Smooth muscle cell (in vitro differentiated cells): ENCODE data around the gene TAF6. TPM values are rescaled to one million over a fixed set of nuclear protein-coding genes. Genes with fewer than 3 reads are reported as not detected.
A peak's percentile ranks its signal among the peaks of the same experiment; 100 is the strongest.

Experiments used
- DNase-seq: peaks from one replicate; lab custom pipeline; 2025; ENCODE audit not compliant: unreplicated experiment; lab: John Stamatoyannopoulos, UW
- H2AFZ ChIP-seq: fragments of 200-600 bp; sonication (generic); 2 replicates; pipeline ENCODE4 v1.6.0; 2016; ENCODE audit warnings: antibody characterized with exemption, low read depth, mild to moderate bottlenecking
- H3F3A ChIP-seq: fragments of 200-600 bp; sonication (generic); 2 replicates; pipeline ENCODE4 v1.6.0; 2017; ENCODE audit warnings: antibody characterized with exemption, low read depth
- H3K27ac ChIP-seq: fragments of 200-600 bp; sonication (generic); 2 replicates; pipeline ENCODE4 v1.5.1; 2016; ENCODE audit warnings: low read depth, mild to moderate bottlenecking
- H3K27me3 ChIP-seq: fragments of 200-600 bp; sonication (generic); 2 replicates; pipeline ENCODE4 v1.6.1; 2016; ENCODE audit warnings: low read depth, mild to moderate bottlenecking
- H3K36me3 ChIP-seq: fragments of 200-600 bp; sonication (generic); 2 replicates; pipeline ENCODE4 v1.5.1; 2016; ENCODE audit warnings: low read depth
- H3K4me1 ChIP-seq: fragments of 200-600 bp; sonication (generic); 2 replicates; pipeline ENCODE4 v1.5.1; 2016; ENCODE audit warnings: low read depth
- H3K4me2 ChIP-seq: fragments of 200-600 bp; sonication (generic); 2 replicates; pipeline ENCODE4 v1.6.0; 2016; ENCODE audit warnings: mild to moderate bottlenecking
- H3K4me3 ChIP-seq: fragments of 200-600 bp; sonication (generic); 2 replicates; pipeline ENCODE4 v1.5.1; 2016; ENCODE audit warnings: mild to moderate bottlenecking
- H3K79me2 ChIP-seq: fragments of 200-600 bp; sonication (generic); 2 replicates; pipeline ENCODE4 v1.6.0; 2016; ENCODE audit warnings: low read depth, mild to moderate bottlenecking
- H3K9ac ChIP-seq: fragments of 200-600 bp; sonication (generic); 2 replicates; pipeline ENCODE4 v1.6.0; 2016; ENCODE audit warnings: low read depth
- H3K9me3 ChIP-seq: fragments of 200-600 bp; sonication (generic); replicated peaks from 2 replicates; pipeline ENCODE4 v1.5.1; 2016; ENCODE audit warnings: low read depth
- H4K20me1 ChIP-seq: fragments of 200-600 bp; sonication (generic); 2 replicates; pipeline ENCODE4 v1.6.0; 2016; ENCODE audit warnings: low read depth
- WGBS: methylation state at CpG from one replicate; pipeline ENCODE4 v1.1.7; 2016; ENCODE audit warnings: low lambda C conversion rate; 5-methylcytosine and 5-hydroxymethylcytosine counted together
- polyA plus RNA-seq: library from polyadenylated mRNA; unstranded; fragments of >200 nt; fragmentation: Nextera tagmentation; extraction: Ambion mirVana; gene quantifications from 2 replicates; pipeline ENCODE4 v1.2.1, GENCODE V29; 2016
- total RNA-seq: library from RNA; depleted of rRNA; stranded (reverse); fragments of >200 nt; gene quantifications from 2 replicates; pipeline ENCODE4 v1.2.3, GENCODE V29; 2014
- TF ChIP-seq, protein P1 (sequence below): fragments of 200-600 bp; sonication (generic); IDR thresholded peaks from 2 replicates; pipeline ENCODE4 v1.5.1; 2017; ENCODE audit warnings: borderline replicate concordance, mild to moderate bottlenecking, antibody characterized with exemption; ENCODE audit not compliant: insufficient read depth, poor library complexity, severe bottlenecking

The TAF6 gene
- total and polyA plus RNA-seq, 2 experiments from 2014 or later: 26.6 to 78.0 TPM

DNA sequence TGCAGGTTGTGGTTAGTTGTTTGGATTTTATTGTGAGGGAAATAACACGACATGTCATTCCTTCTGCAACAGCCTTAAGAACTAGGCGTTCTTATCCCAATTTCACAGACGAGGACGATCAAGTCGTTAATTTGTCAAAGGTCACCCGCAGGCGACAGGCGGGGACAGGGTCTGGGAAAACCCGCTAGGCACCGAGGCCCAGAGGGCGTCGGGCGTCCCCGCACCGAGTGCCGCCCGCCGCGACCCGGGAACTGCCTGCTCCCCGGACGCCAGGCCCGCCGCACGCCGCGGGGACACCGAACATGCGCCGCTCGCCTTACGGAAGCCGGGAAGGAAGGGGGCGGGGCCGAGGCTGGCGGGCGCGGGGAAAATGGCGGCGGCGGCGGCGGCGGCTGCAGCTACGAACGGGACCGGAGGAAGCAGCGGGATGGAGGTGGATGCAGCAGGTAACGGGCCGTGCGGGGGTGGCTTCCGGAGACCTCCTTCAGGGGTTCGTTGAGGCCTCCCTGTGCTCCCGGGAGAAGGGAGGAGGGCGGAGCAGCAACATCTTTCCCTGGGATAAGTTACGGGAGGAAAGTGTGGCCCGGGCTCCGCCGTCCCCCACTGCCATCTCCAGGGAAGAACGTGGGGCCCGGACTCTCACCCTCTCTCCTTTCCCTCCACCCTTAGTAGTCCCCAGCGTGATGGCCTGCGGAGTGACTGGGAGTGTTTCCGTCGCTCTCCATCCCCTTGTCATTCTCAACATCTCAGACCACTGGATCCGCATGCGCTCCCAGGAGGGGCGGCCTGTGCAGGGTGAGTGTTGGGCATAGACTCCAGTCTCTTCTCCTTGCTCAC, 30.3 kb downstream of the TAF6 start, which contains the start of gene COPS6:
TSS of gene COPS6 (plus strand) at position 349 of the 837 bp plus-strand sequence. CDS start at position 371, 22 bp downstream.
- Histone ChIP-seq H4K20me1 (no peaks in the 10 kb centered on the region), H3K36me3 (no peaks in the 10 kb centered on the region), H3F3A (peaks cover 68% of the 10 kb centered on the region), H3K4me3 (peak within 1 kb of the TSS; percentile 72), H3K27ac (peak within 1 kb of the TSS; percentile 91), H2AFZ (peak within 1 kb of the TSS; percentile 71), H3K4me2 (peak within 1 kb of the TSS; percentile 88), H3K9me3 (no peaks in the 10 kb centered on the region), H3K79me2 (peaks cover 3% of the 10 kb centered on the region), H3K4me1 (peaks cover 9% of the 10 kb centered on the region), H3K9ac (peak within 1 kb of the TSS; percentile 74), H3K27me3 (no peaks in the 10 kb centered on the region)
- DNase-seq: peak; percentile 52
- WGBS: 1% methylated on average over 59 of the region's 68 CpGs
- TF ChIP-seq, protein P1, sequence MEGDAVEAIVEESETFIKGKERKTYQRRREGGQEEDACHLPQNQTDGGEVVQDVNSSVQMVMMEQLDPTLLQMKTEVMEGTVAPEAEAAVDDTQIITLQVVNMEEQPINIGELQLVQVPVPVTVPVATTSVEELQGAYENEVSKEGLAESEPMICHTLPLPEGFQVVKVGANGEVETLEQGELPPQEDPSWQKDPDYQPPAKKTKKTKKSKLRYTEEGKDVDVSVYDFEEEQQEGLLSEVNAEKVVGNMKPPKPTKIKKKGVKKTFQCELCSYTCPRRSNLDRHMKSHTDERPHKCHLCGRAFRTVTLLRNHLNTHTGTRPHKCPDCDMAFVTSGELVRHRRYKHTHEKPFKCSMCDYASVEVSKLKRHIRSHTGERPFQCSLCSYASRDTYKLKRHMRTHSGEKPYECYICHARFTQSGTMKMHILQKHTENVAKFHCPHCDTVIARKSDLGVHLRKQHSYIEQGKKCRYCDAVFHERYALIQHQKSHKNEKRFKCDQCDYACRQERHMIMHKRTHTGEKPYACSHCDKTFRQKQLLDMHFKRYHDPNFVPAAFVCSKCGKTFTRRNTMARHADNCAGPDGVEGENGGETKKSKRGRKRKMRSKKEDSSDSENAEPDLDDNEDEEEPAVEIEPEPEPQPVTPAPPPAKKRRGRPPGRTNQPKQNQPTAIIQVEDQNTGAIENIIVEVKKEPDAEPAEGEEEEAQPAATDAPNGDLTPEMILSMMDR: no peak

DNA sequence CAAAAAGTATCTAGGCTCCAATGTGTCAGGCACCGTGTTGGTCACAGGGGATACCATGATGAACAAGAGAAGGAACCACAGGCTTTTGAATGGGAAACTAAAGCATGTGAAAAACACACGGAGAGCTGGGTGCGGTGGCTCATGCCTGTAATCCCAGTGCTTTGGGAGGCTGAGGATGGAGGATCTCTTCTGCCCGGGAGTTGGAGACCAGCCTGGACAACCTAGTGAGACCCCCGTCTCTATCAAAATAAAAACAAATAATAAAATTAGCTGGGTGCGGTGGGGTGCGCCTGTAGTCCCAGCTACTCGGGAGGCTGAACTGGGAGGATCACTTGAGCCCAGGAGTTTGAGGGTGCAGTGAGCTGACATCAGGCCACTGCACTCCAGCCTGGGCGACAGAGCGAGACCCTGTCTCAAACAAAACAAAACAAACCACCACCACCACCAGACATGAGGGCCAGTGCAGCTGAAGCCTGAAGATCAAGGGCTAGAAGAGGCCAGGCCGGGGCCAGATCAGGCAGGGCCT, 31.0 kb downstream of the TAF6 start:
- Histone ChIP-seq H3K4me3 (peak overlapping the region; percentile 72), H2AFZ (peak overlapping the region; percentile 71), H3K4me2 (peak overlapping the region; percentile 88), H3K4me1 (peaks cover 9% of the 10 kb centered on the region), H3K27me3 (no peaks in the 10 kb centered on the region), H3K9me3 (no peaks in the 10 kb centered on the region), H3K79me2 (peaks cover 3% of the 10 kb centered on the region), H3K9ac (peak overlapping the region; percentile 74), H3F3A (peaks cover 66% of the 10 kb centered on the region), H3K27ac (peak overlapping the region; percentile 91), H4K20me1 (no peaks in the 10 kb centered on the region), H3K36me3 (no peaks in the 10 kb centered on the region)
- DNase-seq: no peak
- WGBS: 80% methylated on average over 11 of the region's 11 CpGs
- TF ChIP-seq, protein P1: no peak

DNA sequence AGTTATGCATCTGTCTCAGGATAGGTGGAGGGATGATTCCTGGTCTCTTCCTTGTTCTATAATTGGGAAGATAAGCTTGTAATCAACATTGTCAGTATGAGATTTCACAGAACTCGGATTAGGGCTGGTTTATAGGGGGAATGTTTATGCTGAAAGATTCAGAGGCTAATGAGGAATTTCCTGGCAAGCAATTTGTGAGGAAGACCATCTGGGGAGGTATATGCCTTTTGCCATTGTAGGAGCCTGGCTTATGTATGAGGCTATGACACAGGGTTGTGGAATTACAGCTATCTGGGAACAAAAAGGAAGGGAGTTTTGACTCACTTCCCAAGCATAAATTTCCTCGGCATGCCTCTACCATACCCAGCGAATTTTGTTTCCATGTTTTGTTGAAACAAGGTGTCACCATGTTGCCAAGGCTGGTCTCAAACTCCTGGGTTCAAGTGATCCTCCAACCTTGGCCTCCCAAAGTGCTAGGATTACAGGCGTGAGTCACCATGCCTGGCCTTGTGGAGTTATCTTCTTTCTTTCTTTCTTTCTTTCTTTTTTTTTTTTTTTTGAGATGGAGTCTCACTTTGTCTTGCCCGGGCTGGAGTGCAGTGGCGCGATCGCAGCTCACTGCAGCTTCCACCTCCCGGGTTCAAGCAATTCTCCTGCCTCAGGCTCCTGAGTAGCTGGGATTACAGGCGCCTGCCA, 32.0 kb downstream of the TAF6 start:
- Histone ChIP-seq H4K20me1 (no peaks in the 10 kb centered on the region), H3K9me3 (no peaks in the 10 kb centered on the region), H3K4me1 (peaks cover 9% of the 10 kb centered on the region), H3K9ac (peak overlapping the region; percentile 65), H3K79me2 (peaks cover 3% of the 10 kb centered on the region), H3F3A (peaks cover 58% of the 10 kb centered on the region), H3K36me3 (no peaks in the 10 kb centered on the region), H3K27ac (peak overlapping the region; percentile 91), H3K4me2 (peak overlapping the region; percentile 88), H3K4me3 (no peak overlapping the region), H3K27me3 (no peaks in the 10 kb centered on the region), H2AFZ (no peak overlapping the region)
- DNase-seq: no peak
- TF ChIP-seq, protein P1: no peak
- 31% methylated on average over 9 of the region's 10 CpGs for WGBS
